Measurements from ENCODE around the gene KCNAB1.

DNA sequence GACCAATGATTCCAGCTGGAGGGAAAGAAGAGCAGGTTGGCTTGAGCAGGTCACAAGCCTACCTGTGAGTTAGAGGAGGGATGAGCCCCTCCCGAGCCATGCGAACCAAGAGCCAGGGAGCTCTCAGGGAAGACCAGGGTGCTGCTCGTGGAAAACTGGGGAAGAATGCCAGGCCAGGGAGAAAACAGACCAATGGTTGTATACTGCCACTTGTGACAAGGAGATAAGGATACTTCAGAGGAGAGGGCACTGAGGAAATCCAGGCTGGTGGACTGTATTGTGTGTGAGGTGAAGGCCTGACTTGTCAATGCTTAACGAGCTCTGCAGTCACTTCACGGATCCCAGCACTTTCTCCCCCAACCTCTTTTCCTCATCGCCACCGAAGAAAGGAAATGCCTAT lies 256.9 kb downstream of the KCNAB1 start:
- TF ChIP-seq TARDBP (IDR thresholded peaks at IDR 0.05) (no peak), CTBP1 (IDR thresholded peaks at IDR 0.05; ENCODE audit: borderline replicate concordance) (no peak), ZNF384 (IDR thresholded peaks at IDR 0.05) (no peak), ELF4 (IDR thresholded peaks at IDR 0.05) (no peak), SUZ12 (IDR thresholded peaks at IDR 0.05) (no peak), FOXM1 (IDR thresholded peaks at IDR 0.05; ENCODE audit: borderline replicate concordance) (no peak), FOXK2 (IDR thresholded peaks at IDR 0.05) (no peak), FOXA1 (IDR thresholded peaks at IDR 0.05) (no peak), NFRKB (IDR thresholded peaks at IDR 0.05) (no peak)
- TF ChIP-seq, protein P1, sequence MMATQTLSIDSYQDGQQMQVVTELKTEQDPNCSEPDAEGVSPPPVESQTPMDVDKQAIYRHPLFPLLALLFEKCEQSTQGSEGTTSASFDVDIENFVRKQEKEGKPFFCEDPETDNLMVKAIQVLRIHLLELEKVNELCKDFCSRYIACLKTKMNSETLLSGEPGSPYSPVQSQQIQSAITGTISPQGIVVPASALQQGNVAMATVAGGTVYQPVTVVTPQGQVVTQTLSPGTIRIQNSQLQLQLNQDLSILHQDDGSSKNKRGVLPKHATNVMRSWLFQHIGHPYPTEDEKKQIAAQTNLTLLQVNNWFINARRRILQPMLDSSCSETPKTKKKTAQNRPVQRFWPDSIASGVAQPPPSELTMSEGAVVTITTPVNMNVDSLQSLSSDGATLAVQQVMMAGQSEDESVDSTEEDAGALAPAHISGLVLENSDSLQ (IDR thresholded peaks at IDR 0.05) = no peak

Measured in HEK293T (cell line).